ENCODE data around the gene SLC22A16. TPM values are rescaled to one million over a fixed set of nuclear protein-coding genes. Genes with fewer than 3 reads are reported as not detected.

Gene SLC22A16
- total RNA-seq, 1 donor from 2014 or later = 0.87 TPM

DNA sequence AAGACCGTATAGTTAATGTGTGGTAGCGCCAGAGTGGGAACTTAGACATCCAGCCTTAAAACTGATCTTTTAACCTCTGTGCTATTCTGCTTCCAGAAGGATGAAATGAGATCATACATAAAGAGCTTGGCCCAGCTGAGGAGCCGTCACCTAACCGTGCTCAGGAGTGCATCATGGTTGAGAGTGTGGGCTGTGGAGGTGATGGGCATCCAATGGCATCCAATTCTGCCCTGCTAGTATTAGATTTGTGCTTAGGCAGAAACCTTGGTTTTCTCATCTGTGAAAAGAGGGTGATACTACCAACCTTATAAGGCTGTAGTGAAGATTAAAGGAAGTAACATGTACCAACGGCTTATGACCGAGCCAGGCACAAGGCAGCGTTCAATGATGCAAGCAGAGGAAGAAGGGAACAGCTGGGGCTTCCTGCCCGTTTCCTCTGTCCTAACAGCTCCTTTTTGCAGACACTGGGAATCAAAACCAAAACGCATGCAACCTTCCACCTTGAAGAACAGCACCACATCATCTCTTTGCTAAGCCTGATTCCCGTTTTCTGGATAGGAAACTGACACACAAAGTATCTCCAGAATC lies 1.3 kb downstream of the SLC22A16 start:
- DNase-seq (no peak), ATAC-seq (peak; percentile 90)
- Histone ChIP-seq H3K9me3 (no peaks in the 10 kb centered on the region), H3K27me3 (peaks cover 17% of the 10 kb centered on the region), H3K4me1 (peaks cover 7% of the 10 kb centered on the region), H3K4me3 (peak overlapping the region; percentile 33), H3K36me3 (no peaks in the 10 kb centered on the region), H3K27ac (no peak overlapping the region)
- no peak for TF ChIP-seq CTCF (IDR thresholded peaks at IDR 0.05)
- intact Hi-C loops (cut with DNase I) = no loop called here

- Histone ChIP-seq H3K4me3 (no peak overlapping the region), H3K36me3 (no peaks in the 10 kb centered on the region), H3K27me3 (peaks cover 17% of the 10 kb centered on the region), H3K9me3 (no peaks in the 10 kb centered on the region), H3K4me1 (peaks cover 7% of the 10 kb centered on the region), H3K27ac (no peak overlapping the region)
- no peak for TF ChIP-seq CTCF (IDR thresholded peaks at IDR 0.05)
- DNase-seq = no peak
- ATAC-seq = no peak
- intact Hi-C loops (cut with DNase I) = no loop called here
Measured at GRCh38 chr6:110474500-110474899, 1.9 kb downstream of the SLC22A16 start.

- no peak for DNase-seq
- Histone ChIP-seq H3K9me3 (no peaks in the 10 kb centered on the region), H3K27ac (no peak overlapping the region), H3K27me3 (peaks cover 17% of the 10 kb centered on the region), H3K36me3 (no peaks in the 10 kb centered on the region), H3K4me3 (no peak overlapping the region), H3K4me1 (peaks cover 7% of the 10 kb centered on the region)
- no peak for ATAC-seq
- no peak for TF ChIP-seq CTCF (IDR thresholded peaks at IDR 0.05)
- intact Hi-C loops (cut with DNase I) = no loop called here
Measured at GRCh38 chr6:110472739-110473138, 3.7 kb downstream of the SLC22A16 start.

DNA sequence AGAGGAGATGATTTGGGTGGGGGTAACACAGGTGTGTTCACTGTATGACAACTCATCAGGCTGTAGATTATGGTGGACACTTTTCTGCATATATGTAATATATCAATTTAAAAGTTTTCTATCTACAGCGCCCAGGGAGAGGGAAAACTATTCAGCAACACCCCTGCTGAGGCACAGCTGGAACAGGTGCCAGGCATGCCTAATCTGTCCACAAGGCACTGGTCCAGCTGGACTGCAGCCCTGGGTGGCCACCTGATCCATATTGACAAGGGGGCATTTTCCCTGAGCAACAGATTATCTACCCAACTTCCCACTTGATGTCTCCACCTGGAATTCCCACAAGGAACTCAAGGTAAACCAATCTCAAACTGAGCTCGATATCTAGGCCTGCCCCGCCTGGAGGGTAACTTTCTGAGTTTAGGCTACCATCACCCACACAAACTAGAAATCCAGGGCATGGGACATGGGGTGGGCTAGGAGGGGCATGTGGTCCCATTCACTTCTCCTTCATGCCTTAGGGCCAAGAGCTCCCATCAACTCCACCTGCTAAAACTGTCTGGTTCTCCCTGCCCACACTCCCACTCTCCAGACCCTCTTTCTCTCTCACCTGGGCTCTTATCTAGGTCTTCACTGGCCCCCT lies 4.6 kb downstream of the SLC22A16 start:
- ATAC-seq = no peak
- H3K4me1 ChIP-seq = peaks cover 7% of the 10 kb centered on the region
- H3K36me3 ChIP-seq = no peaks in the 10 kb centered on the region
- H3K4me3 ChIP-seq = no peak overlapping the region
- peaks cover 16% of the 10 kb centered on the region for H3K27me3 ChIP-seq
- DNase-seq = no peak
- no peak overlapping the region for H3K27ac ChIP-seq
- no peaks in the 10 kb centered on the region for H3K9me3 ChIP-seq
- intact Hi-C loops (cut with DNase I) = no loop called here
- no peak for TF ChIP-seq CTCF (IDR thresholded peaks at IDR 0.05)

DNA sequence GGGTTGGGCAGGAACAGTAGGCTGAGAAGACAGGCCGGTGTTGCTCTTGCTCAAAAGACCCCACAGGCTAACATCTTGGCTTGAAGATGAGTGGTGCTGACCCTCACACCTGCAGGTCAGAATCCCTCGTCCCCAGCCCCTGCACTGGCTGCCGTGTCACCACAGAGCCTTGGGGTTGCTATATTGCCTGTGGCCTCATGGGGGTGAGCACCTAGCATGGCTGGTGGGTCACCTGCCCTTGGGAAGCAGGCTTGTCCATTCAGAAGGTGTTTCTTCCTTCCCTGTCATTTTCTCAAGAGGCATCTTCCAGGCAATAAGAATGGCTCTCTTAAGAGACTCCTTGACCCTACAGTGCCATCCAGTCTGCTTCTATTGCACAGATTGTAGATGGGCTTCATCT lies 7.7 kb downstream of the SLC22A16 start:
- H3K4me1 ChIP-seq = no peaks in the 10 kb centered on the region
- no peaks in the 10 kb centered on the region for H3K9me3 ChIP-seq
- DNase-seq = no peak
- ATAC-seq = no peak
- H3K4me3 ChIP-seq = no peak overlapping the region
- no peak overlapping the region for H3K27ac ChIP-seq
- TF ChIP-seq CTCF (IDR thresholded peaks at IDR 0.05) = no peak
- intact Hi-C loops (cut with DNase I) = no loop called here
- H3K27me3 ChIP-seq = no peaks in the 10 kb centered on the region
- no peaks in the 10 kb centered on the region for H3K36me3 ChIP-seq

Data from upper lobe of right lung (tissue), 1 donor.